Retinal pigment epithelial cell (primary cell): ENCODE measurements around the gene IDI2.

Source experiments
- DNase-seq: peaks from one replicate; pipeline ENCODE4 v3.0.0-alpha.2; 2010; ENCODE audit warnings: low read depth
- H3K4me3 ChIP-seq: 2 replicates; pipeline ENCODE4 v1.5.1; 2011; ENCODE audit warnings: mild to moderate bottlenecking, low read length, control low read depth, moderate library complexity
- CTCF ChIP-seq: conservative IDR thresholded peaks from 2 replicates; pipeline ENCODE4 v1.5.1; 2011; ENCODE audit warnings: low read depth, low read length, control low read depth, inconsistent platforms

IDI2 gene

DNA sequence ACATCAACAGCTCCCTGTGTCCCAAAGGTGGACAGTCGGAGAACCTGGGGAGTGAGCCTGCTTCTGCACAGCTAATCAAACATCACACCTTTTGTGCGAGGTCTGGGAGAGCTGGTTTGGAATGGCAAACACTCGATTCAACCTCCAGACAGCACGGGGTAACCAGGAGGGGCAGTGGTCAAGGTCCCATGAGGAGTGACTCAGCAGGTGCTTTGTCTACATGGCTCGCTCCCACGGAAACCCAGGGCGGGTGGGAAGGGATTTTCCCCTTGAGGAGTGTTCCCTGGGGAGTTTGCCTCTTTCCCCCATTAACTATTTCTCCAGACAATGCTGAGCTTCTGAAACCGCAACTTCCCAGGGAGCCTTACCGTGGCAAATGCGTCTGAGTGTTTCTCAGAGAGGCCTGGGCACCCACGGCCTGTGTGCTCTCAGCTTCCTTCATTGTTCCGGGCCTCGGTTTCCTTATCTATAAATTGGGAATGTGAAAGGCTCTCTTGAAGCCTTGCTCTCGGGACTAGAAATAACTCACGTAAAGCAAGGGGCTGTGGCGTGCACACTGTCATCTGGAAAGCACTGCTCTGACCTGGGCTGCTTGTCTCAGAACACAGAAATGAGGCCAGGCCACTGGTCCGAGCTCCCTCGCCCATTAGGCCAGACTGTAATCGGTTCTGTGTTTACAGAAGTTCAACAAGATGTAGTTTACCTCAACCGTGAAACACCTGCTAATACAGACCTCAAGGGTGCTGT, 51.4 kb downstream of the IDI2 start:
- H3K4me3 ChIP-seq = no peak overlapping the region
- no peak for TF ChIP-seq CTCF
- DNase-seq = no peak

- H3K4me3 ChIP-seq = no peak overlapping the region
- TF ChIP-seq CTCF = no peak
- no peak for DNase-seq
Observed at GRCh38 chr10:972763-973162, 52.9 kb downstream of the IDI2 start.

GRCh38 chr10:971613-972012, 54.0 kb downstream of the IDI2 start:
- no peak overlapping the region for H3K4me3 ChIP-seq
- no peak for DNase-seq
- TF ChIP-seq CTCF = no peak

- DNase-seq = no peak
- no peak for TF ChIP-seq CTCF
- no peak overlapping the region for H3K4me3 ChIP-seq
Observed at GRCh38 chr10:971150-971542, 54.5 kb downstream of the IDI2 start.

GRCh38 chr10:970311-971149, 55.1 kb downstream of the IDI2 start:
- DNase-seq = no peak
- no peak for TF ChIP-seq CTCF
- H3K4me3 ChIP-seq = peak overlapping the region; percentile 23

- TF ChIP-seq CTCF = no peak
- DNase-seq = no peak
- H3K4me3 ChIP-seq = no peak overlapping the region
Observed at GRCh38 chr10:969473-970150, 56.0 kb downstream of the IDI2 start.
